Measurements from ENCODE around the gene ANTXRL. TPM values are rescaled to one million over a fixed set of nuclear protein-coding genes. Genes with fewer than 3 reads are reported as not detected.

Gene ANTXRL
- total and polyA plus RNA-seq, 7 donors: 0.06 TPM; not detected in 6

DNA sequence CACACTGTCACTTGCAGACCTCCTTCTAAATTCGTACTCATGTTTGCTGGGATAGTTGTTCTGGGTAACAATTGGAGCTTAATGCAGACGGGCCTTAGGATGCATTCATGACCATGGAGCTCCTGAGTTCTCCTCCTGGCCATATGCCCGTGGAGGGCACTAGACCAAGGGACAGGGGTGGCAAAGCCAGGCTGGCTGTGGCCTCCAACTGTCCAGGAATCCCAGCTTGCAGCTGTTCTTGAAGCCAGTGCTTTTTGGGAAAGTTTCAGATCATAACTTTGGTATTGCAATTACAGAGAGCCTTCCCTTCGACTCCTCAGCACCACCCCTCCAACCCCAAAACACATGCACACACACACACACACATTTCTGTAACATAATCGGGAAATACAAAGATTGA, 30.6 kb downstream of the ANTXRL start:
- Histone ChIP-seq H3K27ac (no peak overlapping the region), H3K4me3 (no peak overlapping the region), H3K36me3 (ENCODE audit: insufficient read depth in 1 of 2, low read depth in 1 of 2) (no peaks in the 10 kb centered on the region), H3K9me3 (no peaks in the 10 kb centered on the region), H3K4me1 (no peaks in the 10 kb centered on the region), H3K27me3 (ENCODE audit: insufficient read depth in 3 of 3, low read length in 2 of 3) (no peaks in the 10 kb centered on the region)
- ATAC-seq: no peak
- no peak for DNase-seq
- intact Hi-C loops (cut with DNase I): no loop called here
- TF ChIP-seq, protein P1, sequence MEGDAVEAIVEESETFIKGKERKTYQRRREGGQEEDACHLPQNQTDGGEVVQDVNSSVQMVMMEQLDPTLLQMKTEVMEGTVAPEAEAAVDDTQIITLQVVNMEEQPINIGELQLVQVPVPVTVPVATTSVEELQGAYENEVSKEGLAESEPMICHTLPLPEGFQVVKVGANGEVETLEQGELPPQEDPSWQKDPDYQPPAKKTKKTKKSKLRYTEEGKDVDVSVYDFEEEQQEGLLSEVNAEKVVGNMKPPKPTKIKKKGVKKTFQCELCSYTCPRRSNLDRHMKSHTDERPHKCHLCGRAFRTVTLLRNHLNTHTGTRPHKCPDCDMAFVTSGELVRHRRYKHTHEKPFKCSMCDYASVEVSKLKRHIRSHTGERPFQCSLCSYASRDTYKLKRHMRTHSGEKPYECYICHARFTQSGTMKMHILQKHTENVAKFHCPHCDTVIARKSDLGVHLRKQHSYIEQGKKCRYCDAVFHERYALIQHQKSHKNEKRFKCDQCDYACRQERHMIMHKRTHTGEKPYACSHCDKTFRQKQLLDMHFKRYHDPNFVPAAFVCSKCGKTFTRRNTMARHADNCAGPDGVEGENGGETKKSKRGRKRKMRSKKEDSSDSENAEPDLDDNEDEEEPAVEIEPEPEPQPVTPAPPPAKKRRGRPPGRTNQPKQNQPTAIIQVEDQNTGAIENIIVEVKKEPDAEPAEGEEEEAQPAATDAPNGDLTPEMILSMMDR (IDR thresholded peaks at IDR 0.05): no peak
- 29 to 45% (median 38%) methylated on average over 5 of the region's 5 CpGs for WGBS, 3 donors

DNA sequence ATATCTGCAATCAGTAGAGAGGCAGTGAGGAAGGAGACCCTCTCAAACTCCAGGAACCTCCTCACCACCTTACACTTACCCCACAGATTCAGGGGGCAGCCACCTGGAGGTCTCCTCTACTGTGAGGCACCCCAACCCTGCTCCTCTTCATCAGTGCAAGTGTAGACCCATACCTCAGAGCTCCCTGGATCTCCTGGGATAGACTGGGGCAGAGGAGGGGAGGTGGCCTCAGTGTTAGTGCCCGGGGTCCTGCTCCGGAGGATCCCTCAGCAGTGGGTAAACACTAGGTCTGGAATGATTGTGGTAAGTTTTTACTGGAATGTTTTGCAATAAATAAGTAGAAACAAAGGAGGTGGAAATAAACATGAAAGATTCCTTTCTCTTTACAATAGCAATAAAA, 31.1 kb downstream of the ANTXRL start:
- ATAC-seq: no peak
- H3K27ac ChIP-seq: no peak overlapping the region
- H3K4me1 ChIP-seq: no peaks in the 10 kb centered on the region
- no peaks in the 10 kb centered on the region for H3K9me3 ChIP-seq
- no peaks in the 10 kb centered on the region for H3K36me3 ChIP-seq (ENCODE audit: insufficient read depth in 1 of 2, low read depth in 1 of 2)
- DNase-seq: no peak
- H3K4me3 ChIP-seq: no peak overlapping the region
- intact Hi-C loops (cut with DNase I): no loop called here
- TF ChIP-seq, protein P1 (IDR thresholded peaks at IDR 0.05): no peak
- WGBS, 3 donors: 86 to 93% (median 92%) methylated on average over 2 of the region's 2 CpGs
- no peaks in the 10 kb centered on the region for H3K27me3 ChIP-seq (ENCODE audit: insufficient read depth in 3 of 3, low read length in 2 of 3)

DNA sequence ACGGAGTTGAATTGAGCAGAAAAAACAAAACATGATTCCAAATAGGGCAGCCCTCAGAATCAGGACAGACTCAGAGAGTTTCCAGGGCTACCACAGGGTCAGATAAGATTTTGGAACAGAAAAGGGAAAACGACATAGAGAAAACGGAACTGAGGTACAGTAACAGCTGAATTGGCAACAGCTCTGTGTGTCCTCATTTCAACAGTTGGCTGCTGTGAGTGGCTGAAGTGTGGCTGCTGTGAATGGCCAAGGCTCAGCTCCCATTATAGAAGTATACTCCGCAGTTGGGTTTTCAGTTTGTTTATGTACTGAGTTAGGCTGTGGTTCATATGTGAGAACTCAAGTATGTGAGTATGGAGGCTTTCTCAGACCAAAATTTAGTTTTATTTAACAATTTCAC, 32.0 kb downstream of the ANTXRL start:
- Histone ChIP-seq H3K27me3 (ENCODE audit: insufficient read depth in 3 of 3, low read length in 2 of 3) (no peaks in the 10 kb centered on the region), H3K27ac (no peak overlapping the region), H3K36me3 (ENCODE audit: insufficient read depth in 1 of 2, low read depth in 1 of 2) (no peaks in the 10 kb centered on the region), H3K4me3 (no peak overlapping the region), H3K9me3 (no peaks in the 10 kb centered on the region), H3K4me1 (no peaks in the 10 kb centered on the region)
- DNase-seq (no peak), ATAC-seq (no peak)
- intact Hi-C loops (cut with DNase I): no loop called here
- 31 to 43% (median 32%) methylated on average over 4 of the region's 4 CpGs for WGBS, 3 donors
- TF ChIP-seq, protein P1 (IDR thresholded peaks at IDR 0.05): no peak

DNA sequence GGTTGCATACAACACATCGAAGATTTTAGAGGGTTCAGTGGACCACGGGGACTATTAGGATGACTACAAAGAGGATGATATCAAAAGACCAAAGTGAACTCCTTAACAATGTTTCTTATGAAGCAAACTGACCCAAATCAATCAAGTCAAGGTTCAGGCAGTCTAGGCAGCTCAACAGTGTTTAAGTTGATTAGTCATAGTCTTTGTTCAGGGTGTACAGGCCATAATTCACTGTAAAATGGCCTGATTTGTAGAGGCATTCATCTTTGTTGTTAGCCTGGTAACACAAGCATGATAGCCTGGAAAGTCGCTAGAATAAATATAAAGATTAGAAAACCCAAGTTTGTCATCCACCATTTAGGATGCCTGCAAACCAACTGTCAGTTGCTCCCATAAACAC, 32.6 kb downstream of the ANTXRL start:
- DNase-seq: no peak
- TF ChIP-seq, protein P1 (IDR thresholded peaks at IDR 0.05): no peak
- H3K4me3 ChIP-seq: no peak overlapping the region
- H3K36me3 ChIP-seq (ENCODE audit: insufficient read depth in 1 of 2, low read depth in 1 of 2): no peaks in the 10 kb centered on the region
- no peaks in the 10 kb centered on the region for H3K4me1 ChIP-seq
- no peaks in the 10 kb centered on the region for H3K9me3 ChIP-seq
- intact Hi-C loops (cut with DNase I): no loop called here
- no peak for ATAC-seq
- no peak overlapping the region for H3K27ac ChIP-seq
- WGBS, 3 donors: 55 to 65% (median 60%) methylated on average over 3 of the region's 3 CpGs
- H3K27me3 ChIP-seq (ENCODE audit: insufficient read depth in 3 of 3, low read length in 2 of 3): no peaks in the 10 kb centered on the region

DNA sequence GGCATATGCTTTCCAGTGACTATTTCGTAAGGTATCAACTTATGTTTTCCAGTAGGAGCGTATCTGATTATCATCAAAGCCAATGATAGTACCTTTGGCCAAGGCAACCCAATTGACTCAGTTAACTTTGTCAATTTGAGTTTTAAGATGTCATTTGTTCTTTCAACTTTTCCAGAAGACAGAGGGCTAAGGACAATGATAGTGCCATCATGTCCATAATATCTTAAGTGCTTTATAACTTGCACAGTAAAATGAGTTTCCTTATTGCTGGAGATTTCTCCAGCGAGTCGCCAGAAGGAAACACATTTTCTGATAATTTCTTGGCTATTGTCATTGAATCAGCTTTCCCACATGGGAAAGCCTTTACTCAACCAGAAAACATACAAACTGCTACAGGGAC, 35.0 kb downstream of the ANTXRL start:
- Histone ChIP-seq H3K4me1 (no peaks in the 10 kb centered on the region), H3K27me3 (ENCODE audit: insufficient read depth in 3 of 3, low read length in 2 of 3) (no peaks in the 10 kb centered on the region), H3K9me3 (no peaks in the 10 kb centered on the region), H3K4me3 (no peak overlapping the region), H3K36me3 (ENCODE audit: insufficient read depth in 1 of 2, low read depth in 1 of 2) (no peaks in the 10 kb centered on the region), H3K27ac (no peak overlapping the region)
- DNase-seq: no peak
- intact Hi-C loops (cut with DNase I): loop anchor here in 1 of 2 donors (10.0 kb wide), 1 partner anchor 97 kb away; no protein-coding TSS in a partner anchor
- WGBS, 3 donors: 91 to 94% (median 92%) methylated on average over 4 of the region's 4 CpGs
- TF ChIP-seq, protein P1 (IDR thresholded peaks at IDR 0.05): no peak
- ATAC-seq: no peak
